Pancreas (tissue), 10 donors: Measurements from ENCODE around the gene DKK1. TPM values are rescaled to one million over a fixed set of nuclear protein-coding genes. Genes with fewer than 3 reads are reported as not detected.
A peak's percentile ranks its signal among the peaks of the same experiment; 100 is the strongest.
"Not testable (repeated sequence)": the region's sequence is repeated elsewhere in the genome, so short reads cannot be mapped to it uniquely, and the experiment has no call there.

ENCODE experiments used
- ATAC-seq, 4 donors: fragments of 200-7000 bp; cut with Tn5 transposase; one replicate each; pipeline versions ENCODE4 v1.8.0 to v1.9.1; 2020; ENCODE audit warnings: mild to moderate bottlenecking in 4 of 4, moderate library complexity in 4 of 4
- DNase-seq, 6 donors: peaks; one replicate each; pipeline ENCODE4 v3.0.0-alpha.2; 2020
- FAIRE-seq: peaks from 2 replicates; lab custom pipeline; 2012; peaks lifted over from hg19 to GRCh38; lab: Jason Lieb, UNC
- H3K27ac ChIP-seq, 4 donors: fragments of 200-600 bp; sonication (generic); 1 replicate in 3 of 4; 2 replicates in 1 of 4; pipeline versions ENCODE4 v1.5.0 to v1.8.0; 2020
- H3K27me3 ChIP-seq, 4 donors: fragments of 200-600 bp; one replicate each; pipeline ENCODE4 v1.8.0; 2021
- H3K36me3 ChIP-seq, 3 donors: fragments of 200-600 bp; sonication (generic) in 1 of 3; one replicate each; pipeline versions ENCODE4 v1.5.0 to v1.8.0; 2020 to 2021
- H3K4me1 ChIP-seq, 3 donors: fragments of 200-600 bp; one replicate each; pipeline ENCODE4 v1.8.0; 2021
- H3K4me3 ChIP-seq, 4 donors: fragments of 200-600 bp; sonication (generic) in 2 of 4; one replicate each; pipeline versions ENCODE4 v1.5.0 to v1.8.0; 2020 to 2021
- H3K9me3 ChIP-seq, 4 donors: fragments of 200-600 bp; one replicate each; pipeline ENCODE4 v1.8.0; 2021
- WGBS, 2 donors: extraction: QIAGEN DNeasy Blood & Tissue Kit; methylation state at CpG; one replicate each; pipeline ENCODE4 v1.1.7; 2013; 5-methylcytosine and 5-hydroxymethylcytosine counted together
- intact Hi-C, 3 donors: fragments of 100-400 bp; cut with DNase I; formaldehyde crosslinking; loops; one replicate each; pipeline versions ENCODE4 v1.11.1 to v1.14.2; 2022
- polyA plus RNA-seq, 2 donors: library from polyadenylated mRNA; stranded (reverse); fragments of 200-250 nt; gene quantifications; one replicate each; pipeline ENCODE4 v1.2.3, GENCODE V29; 2013
- total RNA-seq, 6 donors: library from RNA; stranded (reverse); fragmentation: NEBNext Ultra II Directional in 4 of 6; extraction: Animal tissue kit (Norgen Biotek cat#: 25700) in 4 of 6; gene quantifications; one replicate each; pipeline versions ENCODE4 v1.2.1 to v1.2.4, GENCODE V29; 2021 to 2023
- TF ChIP-seq, protein P1 (sequence below), 4 donors: fragments of 200-600 bp; sonication (generic) in 3 of 4; IDR thresholded peaks; one replicate each; pipeline versions ENCODE4 v1.5.0 to v1.8.0; 2021; ENCODE audit warnings: antibody characterized with exemption in 4 of 4
- donor health status: healthy with polysubstance abuse.
- donor health status: DM: no; HTN: no; CAD: no; lungs with moderate emphysema.
- donor health status: DM: no; HTN: no; CAD: no.
- donor health status: control.
- donor health status: control.
- donor health status: Bipolar disorder and iron deficiency.
- donor health status: DM: yes; HTN: yes; CAD: no.
- donor health status: DM: no; HTN: no; CAD: no.
- donor health status: DM: no; HTN: no; CAD: no.
- donor health status: DM: yes; HTN: yes; CAD: no.

The DKK1 gene
- total and polyA plus RNA-seq, 8 donors, result 0.11 to 1.3 (median 0.66) TPM; not detected in 3

DNA sequence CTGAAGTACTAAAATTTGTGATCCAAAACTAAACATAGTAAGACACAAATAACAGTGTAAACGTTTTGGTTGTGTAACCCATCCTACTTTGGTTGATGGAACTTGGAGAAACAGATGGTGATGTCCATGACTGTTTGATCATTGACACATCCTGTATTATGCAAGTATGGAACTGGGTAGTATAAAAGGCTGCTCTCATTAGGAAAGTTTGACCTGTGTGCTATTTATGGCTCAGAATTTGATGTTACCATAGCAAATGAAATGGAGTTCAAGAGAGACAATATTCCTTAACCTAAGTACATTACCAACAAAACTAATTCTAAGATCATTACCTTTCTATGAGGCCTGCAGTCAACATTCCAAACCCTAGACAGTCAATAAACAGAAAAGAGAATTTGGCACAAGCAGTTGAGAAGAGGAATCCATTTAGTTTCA, 39.9 kb downstream of the DKK1 start:
- WGBS, 2 donors, result 3 to 9% methylated on average over 1 of the region's 1 CpG
- no peaks in the 10 kb centered on the region for H3K9me3 ChIP-seq
- no peak overlapping the region for H3K4me3 ChIP-seq
- FAIRE-seq (no peak), DNase-seq (no peak), ATAC-seq (no peak)
- H3K36me3 ChIP-seq, result no peaks in the 10 kb centered on the region
- no peaks in the 10 kb centered on the region for H3K27me3 ChIP-seq
- intact Hi-C loops, result no loop called here
- no peak overlapping the region for H3K27ac ChIP-seq
- TF ChIP-seq, protein P1, sequence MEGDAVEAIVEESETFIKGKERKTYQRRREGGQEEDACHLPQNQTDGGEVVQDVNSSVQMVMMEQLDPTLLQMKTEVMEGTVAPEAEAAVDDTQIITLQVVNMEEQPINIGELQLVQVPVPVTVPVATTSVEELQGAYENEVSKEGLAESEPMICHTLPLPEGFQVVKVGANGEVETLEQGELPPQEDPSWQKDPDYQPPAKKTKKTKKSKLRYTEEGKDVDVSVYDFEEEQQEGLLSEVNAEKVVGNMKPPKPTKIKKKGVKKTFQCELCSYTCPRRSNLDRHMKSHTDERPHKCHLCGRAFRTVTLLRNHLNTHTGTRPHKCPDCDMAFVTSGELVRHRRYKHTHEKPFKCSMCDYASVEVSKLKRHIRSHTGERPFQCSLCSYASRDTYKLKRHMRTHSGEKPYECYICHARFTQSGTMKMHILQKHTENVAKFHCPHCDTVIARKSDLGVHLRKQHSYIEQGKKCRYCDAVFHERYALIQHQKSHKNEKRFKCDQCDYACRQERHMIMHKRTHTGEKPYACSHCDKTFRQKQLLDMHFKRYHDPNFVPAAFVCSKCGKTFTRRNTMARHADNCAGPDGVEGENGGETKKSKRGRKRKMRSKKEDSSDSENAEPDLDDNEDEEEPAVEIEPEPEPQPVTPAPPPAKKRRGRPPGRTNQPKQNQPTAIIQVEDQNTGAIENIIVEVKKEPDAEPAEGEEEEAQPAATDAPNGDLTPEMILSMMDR (IDR thresholded peaks at IDR 0.05), result no peak
- H3K4me1 ChIP-seq, result no peaks in the 10 kb centered on the region

DNA sequence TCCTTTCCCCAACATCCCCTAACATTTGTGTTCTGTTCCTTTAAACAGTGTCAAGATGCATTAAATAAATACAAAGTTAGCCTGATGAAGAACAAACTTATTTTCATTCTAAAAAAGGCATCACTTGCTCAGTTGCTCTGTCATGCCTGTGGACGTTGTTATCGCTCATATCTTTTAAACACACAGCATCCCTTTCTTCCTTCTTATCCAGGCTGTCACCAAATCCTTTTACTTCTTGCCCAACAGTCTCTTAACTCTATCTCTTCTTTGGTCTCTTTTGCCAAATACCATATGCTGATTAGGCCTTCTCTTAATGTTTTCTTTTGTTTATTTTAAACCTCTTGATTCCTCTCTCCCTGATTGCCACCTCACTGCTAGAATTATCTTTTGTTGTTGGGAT, 43.9 kb downstream of the DKK1 start:
- no peak for DNase-seq
- intact Hi-C loops, result no loop called here
- H3K36me3 ChIP-seq, result no peaks in the 10 kb centered on the region
- no peak overlapping the region for H3K4me3 ChIP-seq
- WGBS, 2 donors, result 55 to 56% methylated on average over 2 of the region's 2 CpGs
- no peaks in the 10 kb centered on the region for H3K9me3 ChIP-seq
- ATAC-seq, result no peak
- TF ChIP-seq, protein P1 (IDR thresholded peaks at IDR 0.05), result no peak
- H3K4me1 ChIP-seq, result no peaks in the 10 kb centered on the region
- FAIRE-seq, result no peak
- no peaks in the 10 kb centered on the region for H3K27me3 ChIP-seq
- H3K27ac ChIP-seq, result no peak overlapping the region

DNA sequence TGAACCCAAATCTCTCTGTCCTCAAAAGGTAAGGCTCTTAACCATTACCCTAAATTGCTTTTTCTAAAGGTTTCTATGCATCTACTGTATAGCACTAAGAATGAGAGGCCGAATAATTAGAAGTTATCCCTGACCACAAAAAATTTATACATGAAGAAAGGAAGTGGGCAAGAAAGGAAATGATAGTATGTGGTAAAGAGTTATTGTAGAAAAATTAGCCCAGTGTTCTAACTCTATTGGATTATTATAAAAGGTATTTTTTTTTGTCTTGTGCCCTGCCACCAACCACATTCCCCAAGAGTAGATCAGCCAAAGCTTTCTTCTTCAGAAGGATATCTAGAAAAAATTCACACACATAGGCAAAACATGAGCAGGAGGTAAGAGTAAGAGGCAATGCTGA, 45.4 kb downstream of the DKK1 start:
- H3K4me1 ChIP-seq, result no peaks in the 10 kb centered on the region
- H3K27ac ChIP-seq, result no peak overlapping the region
- no peak overlapping the region for H3K4me3 ChIP-seq
- no peak for FAIRE-seq
- DNase-seq, result no peak
- ATAC-seq, result no peak
- 89 to 91% methylated on average over 1 of the region's 1 CpG for WGBS, 2 donors
- H3K9me3 ChIP-seq, result no peaks in the 10 kb centered on the region
- intact Hi-C loops, result no loop called here
- no peaks in the 10 kb centered on the region for H3K27me3 ChIP-seq
- H3K36me3 ChIP-seq, result no peaks in the 10 kb centered on the region
- TF ChIP-seq, protein P1 (IDR thresholded peaks at IDR 0.05), result no peak

DNA sequence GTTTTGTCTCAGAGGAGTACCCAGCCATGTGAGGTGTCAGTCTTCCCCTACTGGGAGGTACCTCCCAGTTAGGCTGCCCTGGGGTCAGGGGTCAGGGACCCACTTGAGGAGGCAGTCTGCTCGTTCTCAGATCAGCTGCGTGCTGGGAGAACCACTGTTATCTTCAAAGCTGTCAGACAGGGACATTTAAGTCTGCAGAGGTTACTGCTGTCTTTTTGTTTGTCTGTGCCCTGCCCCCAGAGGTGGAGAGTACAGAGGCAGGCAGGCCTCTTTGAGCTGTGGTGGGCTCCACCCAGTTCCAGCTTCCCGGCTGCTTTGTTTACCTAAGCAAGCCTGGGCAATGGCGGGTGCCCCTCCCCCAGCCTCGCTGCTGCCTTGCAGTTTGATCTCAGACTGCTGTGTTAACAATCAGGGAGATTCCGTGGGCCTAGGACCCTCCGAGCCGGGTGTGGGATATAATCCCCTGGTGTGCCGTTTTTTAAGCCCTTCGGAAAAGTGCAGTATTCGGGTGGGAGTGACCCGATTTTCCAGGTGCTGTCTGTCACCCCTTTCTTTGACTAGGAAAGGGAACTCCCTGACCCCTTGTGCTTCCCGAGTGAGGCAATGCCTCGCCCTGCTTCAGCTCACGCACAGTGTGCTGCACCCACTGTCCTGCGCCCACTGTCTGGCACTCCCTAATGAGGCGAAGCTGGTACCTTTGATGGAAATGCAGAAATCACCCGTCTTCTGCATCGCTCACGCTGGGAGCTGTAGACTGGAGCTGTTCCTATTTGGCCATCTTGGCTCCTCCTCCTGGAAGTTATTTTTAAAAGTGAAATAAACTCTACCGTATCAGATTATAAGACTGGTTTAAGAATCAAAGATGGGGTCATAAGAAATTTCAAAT, 51.7 kb downstream of the DKK1 start:
- DNase-seq, result peak in 1 of 6 donors; percentile 25
- H3K4me3 ChIP-seq, H3K9me3 ChIP-seq, FAIRE-seq, H3K36me3 ChIP-seq, H3K4me1 ChIP-seq, H3K27me3 ChIP-seq, ATAC-seq, H3K27ac ChIP-seq, intact Hi-C loops: not testable (repeated sequence)
- 74 to 84% methylated on average over 18 to 21 of the region's 21 CpGs for WGBS, 2 donors
